Mucosa of descending colon (tissue), 3 donors: Measurements from ENCODE around the gene HDAC4. TPM values are rescaled to one million over a fixed set of nuclear protein-coding genes. Genes with fewer than 3 reads are reported as not detected.

Experiments
- ATAC-seq: fragments of 200-7000 bp; cut with Tn5 transposase; one replicate; pipeline ENCODE4 v1.9.1; 2020; ENCODE audit warnings: mild to moderate bottlenecking, moderate library complexity
- DNase-seq, 3 donors: peaks; one replicate each; pipeline ENCODE4 v3.0.0-alpha.2; 2020
- H3K36me3 ChIP-seq: fragments of 200-600 bp; one replicate; pipeline ENCODE4 v1.8.0; 2021; ENCODE audit warnings: low read depth, mild to moderate bottlenecking
- H3K4me1 ChIP-seq: fragments of 200-600 bp; one replicate; pipeline ENCODE4 v1.8.0; 2021; ENCODE audit warnings: low read depth, mild to moderate bottlenecking
- H3K4me3 ChIP-seq: fragments of 200-600 bp; one replicate; pipeline ENCODE4 v1.8.0; 2021; ENCODE audit warnings: mild to moderate bottlenecking
- H3K9me3 ChIP-seq: fragments of 200-600 bp; one replicate; pipeline ENCODE4 v1.8.0; 2021; ENCODE audit warnings: mild to moderate bottlenecking
- CTCF ChIP-seq: fragments of 200-600 bp; IDR thresholded peaks from one replicate; pipeline ENCODE4 v1.8.0; 2022; ENCODE audit warnings: antibody characterized with exemption, mild to moderate bottlenecking
- intact Hi-C, 2 donors: fragments of 100-400 bp; cut with DNase I in 1 of 2; cut with micrococcal nuclease in 1 of 2; formaldehyde crosslinking; loops; one replicate each; pipeline versions ENCODE4 v1.11.0 to v1.11.1; 2022; cut with DNase I, micrococcal nuclease
- total RNA-seq, 3 donors: library from RNA; stranded (reverse); fragmentation: NEBNext Ultra II Directional in 2 of 3; extraction: Animal tissue kit (Norgen Biotek cat#: 25700) in 2 of 3; gene quantifications; one replicate each; pipeline versions ENCODE4 v1.2.1 to v1.2.4, GENCODE V29; 2021 to 2023
- donor health status: DM: no; HTN: no; CAD: no; lungs with moderate emphysema.
- donor health status: DM: no; HTN: no; CAD: no.
- donor health status: DM: no; HTN: yes; CAD: no.

The HDAC4 gene
- total RNA-seq, 3 donors from 2014 or later: 41.4 to 147 (median 44.0) TPM

GRCh38 chr2:239255218-239255617, 145.6 kb downstream of the HDAC4 start:
- no peak overlapping the region for H3K4me3 ChIP-seq
- DNase-seq (no peak), ATAC-seq (no peak)
- peaks cover 3% of the 10 kb centered on the region for H3K4me1 ChIP-seq
- intact Hi-C loops: no loop called here
- H3K9me3 ChIP-seq: no peaks in the 10 kb centered on the region
- H3K36me3 ChIP-seq: no peaks in the 10 kb centered on the region
- TF ChIP-seq CTCF: no peak

GRCh38 chr2:239253701-239254436, 147.0 kb downstream of the HDAC4 start:
- TF ChIP-seq CTCF: no peak
- intact Hi-C loops: no loop called here
- Histone ChIP-seq H3K4me3 (no peak overlapping the region), H3K4me1 (no peaks in the 10 kb centered on the region), H3K9me3 (no peaks in the 10 kb centered on the region), H3K36me3 (no peaks in the 10 kb centered on the region)
- ATAC-seq (peak; percentile 16), DNase-seq (no peak)

GRCh38 chr2:239253264-239253663, 147.6 kb downstream of the HDAC4 start:
- no peak for DNase-seq
- ATAC-seq: peak; percentile 28
- no peaks in the 10 kb centered on the region for H3K9me3 ChIP-seq
- TF ChIP-seq CTCF: no peak
- intact Hi-C loops: no loop called here
- H3K36me3 ChIP-seq: no peaks in the 10 kb centered on the region
- H3K4me3 ChIP-seq: no peak overlapping the region
- H3K4me1 ChIP-seq: no peaks in the 10 kb centered on the region

- DNase-seq (peak in 1 of 3 donors; percentile 49), ATAC-seq (peak; percentile 10)
- H3K4me1 ChIP-seq: peaks cover 4% of the 10 kb centered on the region
- H3K36me3 ChIP-seq: no peaks in the 10 kb centered on the region
- TF ChIP-seq CTCF: no peak
- H3K9me3 ChIP-seq: no peaks in the 10 kb centered on the region
- intact Hi-C loops: no loop called here
- no peak overlapping the region for H3K4me3 ChIP-seq
Measured at GRCh38 chr2:239252801-239253200, 148.0 kb downstream of the HDAC4 start.

- intact Hi-C loops: no loop called here
- Histone ChIP-seq H3K4me1 (peaks cover 8% of the 10 kb centered on the region), H3K9me3 (no peaks in the 10 kb centered on the region), H3K4me3 (no peak overlapping the region), H3K36me3 (no peaks in the 10 kb centered on the region)
- ATAC-seq (no peak), DNase-seq (no peak)
- no peak for TF ChIP-seq CTCF
Measured at GRCh38 chr2:239252393-239252792, 148.4 kb downstream of the HDAC4 start.
